SJSA1 (cell line): ENCODE results near the gene KIAA1755. TPM values are rescaled to one million over a fixed set of nuclear protein-coding genes. Genes with fewer than 3 reads are reported as not detected.
"Not testable (repeated sequence)": the region's sequence is repeated elsewhere in the genome, so short reads cannot be mapped to it uniquely, and the experiment has no call there.

Experiments used
- DNase-seq, 2 experiments: peaks; one replicate each; pipeline ENCODE4 v3.0.0-alpha.2; 2015 to 2020; ENCODE audit warnings: low spot score in 2 of 2, low read depth in 1 of 2
- H3K27ac ChIP-seq: fragments of 250-450 bp; sonication (Bioruptor Pico); 2 replicates; pipeline ENCODE4 v1.5.1; 2020; ENCODE audit warnings: mild to moderate bottlenecking, moderate library complexity
- H3K27me3 ChIP-seq: fragments of 250-450 bp; sonication (Bioruptor Pico); replicated peaks from 2 replicates; pipeline ENCODE4 v1.5.1; 2020; ENCODE audit warnings: mild to moderate bottlenecking, moderate library complexity
- H3K36me3 ChIP-seq: fragments of 250-450 bp; sonication (Bioruptor Pico); 2 replicates; pipeline ENCODE4 v1.5.1; 2020; ENCODE audit warnings: mild to moderate bottlenecking
- H3K4me1 ChIP-seq: fragments of 250-450 bp; sonication (Bioruptor Pico); replicated peaks from 2 replicates; pipeline ENCODE4 v1.6.1; 2021; ENCODE audit warnings: mild to moderate bottlenecking
- H3K4me3 ChIP-seq: fragments of 250-450 bp; sonication (Bioruptor Pico); 2 replicates; pipeline ENCODE4 v1.5.1; 2020; ENCODE audit warnings: mild to moderate bottlenecking
- H3K9me3 ChIP-seq: fragments of 250-450 bp; sonication (Bioruptor Pico); replicated peaks from 2 replicates; pipeline ENCODE4 v1.5.1; 2020; ENCODE audit warnings: mild to moderate bottlenecking
- total RNA-seq: library from RNA; depleted of rRNA; stranded (reverse); fragments of >200 nt; shearing (Covaris generic); gene quantifications from 2 replicates; pipeline ENCODE4 v1.2.3, GENCODE V29; 2014

The KIAA1755 gene
- total RNA-seq, 1 experiment from 2014 or later, result 0.03 TPM

DNA sequence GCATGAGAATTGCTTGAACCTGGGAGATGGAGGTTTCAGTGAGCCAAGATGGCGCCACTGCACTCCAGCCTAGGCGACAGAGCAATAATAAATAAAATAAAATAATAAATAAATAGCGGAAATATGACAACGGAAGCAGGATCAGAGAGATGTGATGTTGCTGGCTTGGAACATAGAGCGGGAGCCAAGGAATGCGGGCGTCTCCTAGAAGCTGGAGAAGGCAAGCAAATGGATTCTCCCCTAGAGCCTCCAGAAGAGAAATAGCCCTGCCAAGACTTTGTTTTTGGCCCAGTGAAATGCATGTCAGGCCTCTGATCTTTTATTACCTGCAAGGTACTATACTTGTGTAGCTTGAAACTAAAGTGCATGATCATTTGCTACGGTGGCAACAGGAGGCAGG is 12.4 kb downstream of the KIAA1755 start:
- H3K36me3 ChIP-seq, result no peaks in the 10 kb centered on the region
- peaks cover 5% of the 10 kb centered on the region; the same call in 1 of the 2 replicates for H3K9me3 ChIP-seq
- no peaks in the 10 kb centered on the region; the same call in 1 of the 2 replicates for H3K27me3 ChIP-seq
- no peaks in the 10 kb centered on the region for H3K4me1 ChIP-seq
- no peak for DNase-seq
- no peak overlapping the region for H3K4me3 ChIP-seq
- H3K27ac ChIP-seq, result no peak overlapping the region

DNA sequence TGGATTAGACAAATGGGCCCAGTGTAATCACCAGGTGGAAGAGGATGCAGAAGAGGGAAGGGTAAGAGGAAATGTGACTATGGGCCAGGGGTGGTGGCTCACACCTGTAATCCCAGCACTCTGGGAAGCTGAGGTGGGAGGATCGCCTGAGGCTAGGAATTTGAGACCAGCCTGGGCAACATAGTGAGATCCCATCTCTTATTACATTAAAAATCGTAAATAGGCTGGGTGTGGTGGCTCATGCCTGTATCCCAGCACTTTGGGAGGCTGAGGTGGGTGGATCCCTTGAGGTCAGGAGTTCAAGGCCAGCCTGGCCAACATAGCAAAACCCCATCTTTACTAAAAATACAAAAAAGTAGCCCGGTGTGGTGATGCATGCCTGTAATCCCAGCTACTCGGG is 12.8 kb downstream of the KIAA1755 start:
- not testable (repeated sequence) for H3K36me3 ChIP-seq, H3K4me1 ChIP-seq, H3K27ac ChIP-seq, H3K9me3 ChIP-seq, H3K27me3 ChIP-seq, DNase-seq, H3K4me3 ChIP-seq

DNA sequence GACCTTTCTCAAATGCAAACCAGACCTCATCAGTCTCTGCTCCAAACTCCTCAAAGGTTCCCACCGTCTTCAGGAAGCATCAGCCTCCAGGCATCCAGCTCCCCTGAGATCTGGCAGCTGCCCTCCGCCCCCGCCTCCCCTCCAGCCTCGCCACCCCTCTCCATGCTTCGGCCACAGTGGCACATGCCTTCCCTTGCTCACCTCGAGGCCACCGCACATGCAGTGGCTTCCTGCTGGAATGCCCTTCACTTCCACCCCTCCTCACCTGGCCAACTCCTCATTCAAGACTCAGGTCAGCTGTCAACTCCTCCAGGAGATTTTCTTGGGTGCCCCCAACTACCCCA is 13.4 kb downstream of the KIAA1755 start:
- no peak overlapping the region for H3K4me3 ChIP-seq
- no peak overlapping the region for H3K27ac ChIP-seq
- no peaks in the 10 kb centered on the region for H3K4me1 ChIP-seq
- DNase-seq, result no peak
- no peaks in the 10 kb centered on the region for H3K36me3 ChIP-seq
- H3K27me3 ChIP-seq, result no peaks in the 10 kb centered on the region; the same call in 1 of the 2 replicates
- peaks cover 14% of the 10 kb centered on the region for H3K9me3 ChIP-seq

DNA sequence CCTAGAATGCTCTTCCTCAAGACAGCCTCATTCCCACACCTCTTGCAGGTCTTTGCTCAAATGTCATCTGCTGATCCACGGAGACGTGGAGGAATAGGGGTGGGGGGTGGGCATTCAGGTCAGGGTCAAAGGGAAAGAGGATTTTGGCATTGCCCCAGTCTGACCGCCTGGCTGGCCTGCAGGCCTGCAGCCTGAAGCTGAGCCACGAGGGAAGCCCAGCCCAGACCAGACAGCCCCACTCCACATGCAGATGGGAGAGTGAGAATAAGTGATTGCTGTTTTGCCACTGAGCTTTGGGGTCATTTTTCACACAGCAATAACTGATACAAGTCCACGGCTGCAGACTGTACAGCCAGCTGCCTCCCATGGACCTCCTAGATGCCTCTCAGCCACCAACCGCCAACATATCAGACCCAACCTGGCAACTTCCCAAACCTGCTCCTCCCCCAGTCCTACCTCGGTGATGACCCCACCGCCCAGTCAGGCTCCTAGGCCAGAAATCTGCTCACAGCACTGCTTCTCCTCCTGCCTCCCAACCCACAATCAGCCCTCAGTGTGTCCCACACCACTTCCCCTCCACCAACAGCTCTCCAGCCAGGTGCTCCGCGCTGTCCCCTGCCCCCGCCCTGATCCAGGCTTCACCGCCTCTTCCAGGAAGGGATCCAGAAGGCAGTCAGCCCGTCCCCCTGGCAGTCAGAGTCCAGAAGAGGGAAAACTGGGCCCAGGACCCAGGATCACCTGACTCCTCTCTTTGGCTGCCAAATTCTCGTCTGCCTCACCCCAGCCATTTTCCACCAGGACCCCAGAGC is 14.0 kb downstream of the KIAA1755 start:
- Histone ChIP-seq H3K4me1 (no peaks in the 10 kb centered on the region), H3K4me3 (no peak overlapping the region), H3K27me3 (no peaks in the 10 kb centered on the region; the same call in 1 of the 2 replicates), H3K27ac (no peak overlapping the region), H3K36me3 (no peaks in the 10 kb centered on the region), H3K9me3 (peaks cover 20% of the 10 kb centered on the region)
- DNase-seq, result no peak

DNA sequence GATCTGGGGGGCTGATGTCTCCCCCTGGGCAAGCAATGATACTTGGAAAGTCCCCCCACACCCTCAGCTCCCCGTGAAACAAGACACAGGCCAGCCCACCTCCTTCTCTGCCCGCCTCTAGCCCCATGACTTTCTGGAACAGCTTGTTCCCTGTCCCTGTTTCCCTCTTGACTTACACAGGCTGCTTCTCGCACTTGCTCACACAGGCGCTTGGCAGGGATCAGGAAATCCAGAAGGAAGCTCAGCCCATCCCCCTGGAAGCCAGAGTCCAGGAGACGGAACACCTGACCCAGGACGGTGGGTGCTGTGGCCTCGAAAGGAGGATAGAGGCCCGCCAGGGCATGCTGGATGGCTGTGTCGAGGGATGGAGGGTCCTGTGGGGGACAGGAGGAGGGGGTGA is 14.8 kb downstream of the KIAA1755 start:
- H3K4me1 ChIP-seq, result no peaks in the 10 kb centered on the region
- no peak overlapping the region for H3K4me3 ChIP-seq
- no peak for DNase-seq
- H3K36me3 ChIP-seq, result no peaks in the 10 kb centered on the region
- H3K9me3 ChIP-seq, result peaks cover 23% of the 10 kb centered on the region
- H3K27ac ChIP-seq, result no peak overlapping the region
- no peaks in the 10 kb centered on the region; the same call in 1 of the 2 replicates for H3K27me3 ChIP-seq

DNA sequence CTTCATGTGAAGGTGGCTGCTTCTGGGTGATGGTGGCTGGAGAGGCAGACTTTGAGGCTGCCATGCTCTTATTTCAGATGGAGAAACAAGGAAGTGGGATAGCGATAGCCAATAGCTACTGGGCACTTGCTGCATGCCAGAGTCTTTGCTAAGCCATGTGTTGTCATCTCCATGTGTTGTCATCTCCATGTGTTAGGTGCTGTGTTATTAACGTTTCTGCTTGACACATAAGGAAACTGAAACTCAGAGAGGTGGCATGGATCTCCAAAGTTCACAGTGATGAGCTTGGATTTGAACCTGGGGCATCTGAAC is 16.9 kb downstream of the KIAA1755 start:
- H3K27me3 ChIP-seq, result no peaks in the 10 kb centered on the region; the same call in 1 of the 2 replicates
- no peaks in the 10 kb centered on the region for H3K36me3 ChIP-seq
- peaks cover 23% of the 10 kb centered on the region for H3K9me3 ChIP-seq
- H3K4me3 ChIP-seq, result no peak overlapping the region
- H3K27ac ChIP-seq, result no peak overlapping the region
- no peak for DNase-seq
- no peaks in the 10 kb centered on the region for H3K4me1 ChIP-seq

DNA sequence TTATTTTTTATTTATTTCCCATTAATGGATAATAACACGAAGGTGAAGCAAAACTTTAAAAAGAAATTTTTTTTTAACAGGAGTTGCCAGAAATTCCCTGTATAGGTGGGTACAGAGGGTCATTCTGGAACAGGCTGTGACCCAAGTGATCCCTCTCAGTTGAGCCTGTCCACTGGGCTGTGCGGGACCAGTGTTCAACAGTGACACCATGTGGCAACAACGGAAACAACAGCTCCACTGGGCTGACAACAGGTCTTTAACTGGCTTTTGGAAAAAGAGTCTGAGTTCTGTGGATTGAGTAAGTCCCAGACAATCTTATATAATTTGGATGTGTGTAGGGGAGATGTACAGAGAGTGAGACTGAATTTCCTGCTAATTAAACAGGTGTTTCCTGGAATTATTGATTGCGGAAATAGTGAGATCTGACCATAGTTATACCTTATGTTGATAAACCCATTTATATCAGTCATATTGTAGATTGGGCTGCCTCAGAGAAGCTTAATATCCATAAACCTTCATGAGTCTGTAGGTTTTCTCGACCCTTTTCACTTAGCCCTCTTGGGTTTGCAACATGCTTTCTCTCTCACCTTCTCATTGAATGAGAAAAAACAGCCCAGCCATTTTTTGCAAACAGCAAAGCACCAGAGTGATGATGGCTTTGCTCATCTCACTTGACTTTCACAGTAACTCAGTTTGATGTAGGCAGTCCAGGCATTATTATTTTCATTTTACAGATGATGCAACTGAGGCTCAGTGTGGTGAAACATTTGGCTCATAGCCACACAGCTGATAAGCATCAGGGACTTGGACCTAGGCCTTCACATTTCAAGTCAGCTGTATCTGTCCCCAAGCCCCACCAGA is 17.5 kb downstream of the KIAA1755 start:
- no peak overlapping the region for H3K4me3 ChIP-seq
- no peaks in the 10 kb centered on the region for H3K36me3 ChIP-seq
- H3K4me1 ChIP-seq, result no peaks in the 10 kb centered on the region
- H3K9me3 ChIP-seq, result peaks cover 23% of the 10 kb centered on the region
- H3K27me3 ChIP-seq, result no peaks in the 10 kb centered on the region; the same call in 1 of the 2 replicates
- DNase-seq, result no peak
- no peak overlapping the region for H3K27ac ChIP-seq

DNA sequence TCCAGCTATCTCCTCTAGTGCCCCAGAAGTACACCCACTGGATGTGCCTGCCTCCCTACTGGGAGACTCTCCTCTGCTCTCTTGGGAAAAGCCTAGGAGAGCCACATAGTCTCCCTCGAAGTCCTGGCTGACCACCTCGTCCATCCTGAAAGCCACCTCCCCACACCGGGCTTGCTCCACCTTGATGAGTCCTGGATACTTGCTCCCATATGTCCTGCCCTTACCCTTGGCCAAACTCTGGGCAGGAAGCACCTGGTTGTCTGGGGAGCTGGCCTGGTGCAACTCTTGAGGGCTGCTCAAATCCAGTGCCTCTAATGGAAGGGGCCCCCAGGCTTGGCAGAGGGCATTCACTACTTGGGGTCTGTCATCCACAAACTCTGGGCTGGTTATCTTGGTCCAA is 19.3 kb downstream of the KIAA1755 start:
- no peaks in the 10 kb centered on the region for H3K4me1 ChIP-seq
- DNase-seq, result no peak
- no peaks in the 10 kb centered on the region; the same call in 1 of the 2 replicates for H3K27me3 ChIP-seq
- no peak overlapping the region for H3K4me3 ChIP-seq
- no peaks in the 10 kb centered on the region for H3K36me3 ChIP-seq
- H3K27ac ChIP-seq, result no peak overlapping the region
- peaks cover 23% of the 10 kb centered on the region for H3K9me3 ChIP-seq

DNA sequence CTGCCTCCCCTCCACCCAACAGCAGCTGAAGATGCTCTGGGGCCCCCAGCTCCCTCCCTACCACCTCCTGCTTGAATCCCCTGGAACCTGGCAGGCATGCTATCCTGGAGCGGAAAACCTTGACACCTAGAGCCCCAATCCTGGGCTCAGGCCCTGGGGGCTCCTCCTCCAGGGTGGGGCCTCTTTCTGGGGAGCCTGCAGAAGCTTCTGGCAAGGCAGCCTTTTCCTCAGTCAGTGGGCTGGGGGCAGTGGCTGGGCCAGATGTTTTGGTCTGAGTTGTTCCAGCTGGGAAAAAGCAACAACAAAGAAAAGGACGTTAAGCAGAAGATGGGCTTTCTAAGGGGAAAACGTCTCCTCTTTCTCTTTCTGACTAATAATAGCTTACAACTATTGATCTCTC is 21.1 kb downstream of the KIAA1755 start:
- H3K27ac ChIP-seq, result no peak overlapping the region
- peaks cover 23% of the 10 kb centered on the region for H3K9me3 ChIP-seq
- no peak overlapping the region for H3K4me3 ChIP-seq
- H3K36me3 ChIP-seq, result no peaks in the 10 kb centered on the region
- DNase-seq, result no peak
- no peaks in the 10 kb centered on the region; the same call in 1 of the 2 replicates for H3K27me3 ChIP-seq
- no peaks in the 10 kb centered on the region for H3K4me1 ChIP-seq

DNA sequence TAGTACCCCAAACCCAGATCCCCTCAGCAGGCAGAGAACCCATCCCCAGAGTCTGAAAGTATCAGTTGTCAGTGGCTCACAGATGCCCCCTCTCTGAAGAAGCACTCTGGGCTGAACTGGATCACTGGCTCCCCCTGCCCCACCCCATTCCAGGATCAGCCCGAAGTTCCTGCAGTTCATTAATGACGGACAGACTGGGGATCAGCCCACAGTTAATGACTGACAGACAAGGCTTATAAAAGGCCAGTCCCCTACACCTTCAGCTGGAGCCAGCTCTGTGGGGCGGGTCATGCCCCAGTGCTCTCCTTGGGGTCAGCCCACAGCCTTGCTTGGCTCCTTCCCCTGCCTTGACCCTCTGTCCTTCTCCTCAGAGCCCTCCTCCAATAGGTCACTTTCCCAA is 21.7 kb downstream of the KIAA1755 start:
- no peaks in the 10 kb centered on the region; the same call in 1 of the 2 replicates for H3K27me3 ChIP-seq
- H3K36me3 ChIP-seq, result no peaks in the 10 kb centered on the region
- H3K9me3 ChIP-seq, result peaks cover 21% of the 10 kb centered on the region
- no peak overlapping the region for H3K4me3 ChIP-seq
- H3K4me1 ChIP-seq, result no peaks in the 10 kb centered on the region
- DNase-seq, result no peak
- no peak overlapping the region for H3K27ac ChIP-seq

DNA sequence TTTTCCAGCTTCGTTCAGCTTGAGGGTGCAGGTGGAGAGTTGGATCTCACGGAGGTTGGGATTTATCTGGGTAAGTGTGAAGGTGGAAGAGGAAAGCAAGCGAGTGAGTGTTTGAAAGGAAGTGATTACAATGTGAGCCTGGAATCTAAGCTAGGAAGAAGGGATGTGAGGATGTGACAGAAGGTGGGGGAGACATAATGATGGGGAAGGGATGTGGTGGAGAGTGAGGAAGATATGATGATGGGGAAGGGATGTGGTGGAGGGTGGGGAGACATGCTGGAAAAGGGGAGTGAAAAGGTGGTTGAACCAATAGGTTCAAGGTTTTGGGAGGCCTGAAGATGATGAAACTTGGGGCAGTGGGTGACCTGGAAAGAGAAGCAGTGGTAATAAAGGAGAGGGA is 23.2 kb downstream of the KIAA1755 start:
- H3K27me3 ChIP-seq, result no peaks in the 10 kb centered on the region
- H3K27ac ChIP-seq, result no peak overlapping the region
- no peak for DNase-seq
- H3K9me3 ChIP-seq, result peaks cover 11% of the 10 kb centered on the region
- no peaks in the 10 kb centered on the region for H3K4me1 ChIP-seq
- no peak overlapping the region for H3K4me3 ChIP-seq
- H3K36me3 ChIP-seq, result no peaks in the 10 kb centered on the region

DNA sequence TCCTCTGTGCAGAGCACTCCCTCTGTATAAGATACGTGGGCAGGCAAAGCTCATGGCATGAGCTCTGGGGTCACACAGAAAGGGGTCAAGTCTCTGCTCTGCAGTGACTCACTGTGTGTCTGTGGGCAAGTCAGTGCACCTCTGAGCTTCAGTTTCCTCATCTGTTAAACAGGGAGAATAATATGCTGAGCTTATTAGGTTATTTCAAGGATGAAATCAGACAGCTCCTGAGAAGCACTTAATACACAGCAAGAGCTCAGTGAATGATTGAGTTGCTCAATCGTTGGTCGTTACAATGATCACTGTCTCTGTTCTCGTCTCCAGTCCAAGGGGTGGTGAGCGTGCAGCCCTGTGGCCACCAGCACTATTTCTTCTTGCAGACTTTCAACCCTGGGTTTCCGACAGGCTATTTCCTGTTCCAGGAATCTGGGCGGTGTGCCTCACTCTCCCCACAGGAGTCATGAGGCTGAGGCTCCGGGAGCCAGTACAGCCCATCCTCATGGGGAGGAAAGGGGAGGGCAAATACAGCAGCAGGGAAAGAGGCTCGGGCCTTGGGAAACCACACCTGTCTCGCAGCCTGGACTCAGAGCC is 28.9 kb downstream of the KIAA1755 start:
- Histone ChIP-seq H3K27me3 (no peaks in the 10 kb centered on the region), H3K9me3 (no peaks in the 10 kb centered on the region), H3K27ac (no peak overlapping the region), H3K36me3 (no peaks in the 10 kb centered on the region), H3K4me1 (no peaks in the 10 kb centered on the region), H3K4me3 (no peak overlapping the region)
- DNase-seq, result no peak

DNA sequence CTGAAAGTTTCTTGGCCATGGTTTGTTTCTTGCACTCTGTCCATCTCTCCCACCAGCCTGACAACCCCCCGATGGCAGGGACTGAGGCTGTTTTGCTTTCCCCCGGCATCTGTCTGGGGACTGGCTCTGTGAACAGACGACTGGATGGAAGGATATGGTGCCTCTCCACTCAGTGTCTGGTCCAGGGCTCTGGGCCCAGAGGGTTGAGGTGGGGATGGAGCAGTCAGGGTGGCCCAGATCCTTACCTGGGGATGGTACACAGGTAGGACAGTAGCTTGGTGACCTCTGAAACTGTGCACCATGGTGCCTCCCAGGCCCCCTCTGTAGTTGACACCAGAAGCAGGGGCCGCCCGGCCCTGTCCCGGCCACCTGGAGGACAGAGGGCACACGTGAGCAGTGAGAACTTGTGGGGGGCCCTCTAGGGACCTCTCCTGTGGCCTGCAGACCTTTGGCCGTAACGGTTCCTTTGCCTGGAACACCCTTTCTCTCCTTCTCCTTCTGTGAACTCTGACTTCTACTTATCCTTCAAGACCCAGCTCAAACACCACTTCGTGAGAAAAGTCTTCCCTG is 29.5 kb downstream of the KIAA1755 start:
- no peak overlapping the region for H3K27ac ChIP-seq
- H3K4me3 ChIP-seq, result no peak overlapping the region
- H3K27me3 ChIP-seq, result no peaks in the 10 kb centered on the region
- DNase-seq, result no peak
- no peaks in the 10 kb centered on the region for H3K4me1 ChIP-seq
- H3K36me3 ChIP-seq, result no peaks in the 10 kb centered on the region
- H3K9me3 ChIP-seq, result no peaks in the 10 kb centered on the region

DNA sequence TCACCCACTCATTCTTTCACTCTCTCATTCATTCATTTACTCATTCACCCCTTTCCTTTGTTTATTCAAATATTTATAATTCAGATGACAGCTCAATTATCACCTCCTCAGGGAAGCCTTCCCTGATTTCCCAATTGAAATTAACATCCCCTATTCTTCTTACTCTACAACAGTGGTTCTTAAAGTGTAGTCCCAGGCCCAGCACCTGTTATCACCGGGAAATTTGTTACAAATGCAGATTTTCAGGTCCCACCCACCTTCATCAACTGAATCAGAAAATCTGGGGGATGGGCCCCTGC is 30.3 kb downstream of the KIAA1755 start:
- Histone ChIP-seq H3K27ac (no peak overlapping the region), H3K4me3 (no peak overlapping the region), H3K9me3 (no peaks in the 10 kb centered on the region), H3K27me3 (no peaks in the 10 kb centered on the region), H3K36me3 (no peaks in the 10 kb centered on the region), H3K4me1 (no peaks in the 10 kb centered on the region)
- DNase-seq, result no peak
